Measurements from ENCODE around the gene TNFRSF12A. TPM values are rescaled to one million over a fixed set of nuclear protein-coding genes. Genes with fewer than 3 reads are reported as not detected.
"Not testable (repeated sequence)": the region's sequence is repeated elsewhere in the genome, so short reads cannot be mapped to it uniquely, and the experiment has no call there.

The TNFRSF12A gene
- total RNA-seq, 2 donors from 2014 or later = 36.8 to 280 TPM

GRCh38 chr16:3049921-3050481 is 29.8 kb downstream of the TNFRSF12A start:
- Histone ChIP-seq H3K4me3 (no peak overlapping the region), H3K36me3 (no peaks in the 10 kb centered on the region), H3K4me1 (peaks cover 0 to 21% of the 10 kb centered on the region in 2 donors), H3K27me3 (peaks cover 8 to 24% of the 10 kb centered on the region in 2 donors), H3K9me3 (no peaks in the 10 kb centered on the region), H3K27ac (no peak overlapping the region)
- no peak for TF ChIP-seq CTCF (IDR thresholded peaks at IDR 0.05)
- DNase-seq (ENCODE audit: low spot score) = no peak

GRCh38 chr16:3050487-3050886 is 30.3 kb downstream of the TNFRSF12A start:
- no peak for TF ChIP-seq CTCF (IDR thresholded peaks at IDR 0.05)
- H3K27me3 ChIP-seq = peaks cover 7 to 19% of the 10 kb centered on the region in 2 donors
- no peak for DNase-seq (ENCODE audit: low spot score)
- H3K4me3 ChIP-seq = no peak overlapping the region
- H3K36me3 ChIP-seq = no peaks in the 10 kb centered on the region
- no peaks in the 10 kb centered on the region for H3K9me3 ChIP-seq
- no peak overlapping the region for H3K27ac ChIP-seq
- peaks cover 0 to 16% of the 10 kb centered on the region in 2 donors for H3K4me1 ChIP-seq

GRCh38 chr16:3051009-3051408 is 30.8 kb downstream of the TNFRSF12A start:
- no peak overlapping the region for H3K4me3 ChIP-seq
- H3K4me1 ChIP-seq = peaks cover 0 to 11% of the 10 kb centered on the region in 2 donors
- no peaks in the 10 kb centered on the region for H3K9me3 ChIP-seq
- no peaks in the 10 kb centered on the region for H3K36me3 ChIP-seq
- H3K27ac ChIP-seq = no peak overlapping the region
- peaks cover 2 to 14% of the 10 kb centered on the region in 2 donors for H3K27me3 ChIP-seq
- no peak for DNase-seq (ENCODE audit: low spot score)
- no peak for TF ChIP-seq CTCF (IDR thresholded peaks at IDR 0.05)

GRCh38 chr16:3051494-3051893 is 31.3 kb downstream of the TNFRSF12A start:
- peaks cover 0 to 9% of the 10 kb centered on the region in 2 donors for H3K27me3 ChIP-seq
- H3K4me1 ChIP-seq = peaks cover 0 to 6% of the 10 kb centered on the region in 2 donors
- no peak overlapping the region for H3K4me3 ChIP-seq
- no peaks in the 10 kb centered on the region for H3K9me3 ChIP-seq
- H3K36me3 ChIP-seq = no peaks in the 10 kb centered on the region
- no peak overlapping the region for H3K27ac ChIP-seq
- TF ChIP-seq CTCF (IDR thresholded peaks at IDR 0.05) = no peak
- no peak for DNase-seq (ENCODE audit: low spot score)

- not testable (repeated sequence) for H3K27ac ChIP-seq; H3K4me3 ChIP-seq; H3K36me3 ChIP-seq; H3K9me3 ChIP-seq; H3K27me3 ChIP-seq; H3K4me1 ChIP-seq; DNase-seq (ENCODE audit: low spot score)
These were observed 32.6 kb downstream of the TNFRSF12A start for GRCh38 chr16:3052571-3053329.

- H3K4me1 ChIP-seq; H3K36me3 ChIP-seq; H3K27me3 ChIP-seq; H3K9me3 ChIP-seq; H3K27ac ChIP-seq; H3K4me3 ChIP-seq; DNase-seq (ENCODE audit: low spot score): not testable (repeated sequence)
These were observed 33.2 kb downstream of the TNFRSF12A start for GRCh38 chr16:3053330-3053710.

Measured in right atrium auricular region (tissue), 2 donors.